Suprapubic skin (tissue), 4 donors: ENCODE results near the gene TRPM2.
"Not testable (repeated sequence)": the region's sequence is repeated elsewhere in the genome, so short reads cannot be mapped to it uniquely, and the experiment has no call there.

ENCODE experiments used
- CTCF ChIP-seq, 2 donors: fragments of 200-600 bp in 1 of 2; fragments of 450-650 bp in 1 of 2; sonication (generic) in 1 of 2; IDR thresholded peaks; one replicate each; pipeline ENCODE4 v1.5.1; 2016 to 2019; ENCODE audit warnings: antibody characterized with exemption in 2 of 2, mild to moderate bottlenecking in 1 of 2, moderate library complexity in 1 of 2
- EP300 ChIP-seq: sonication (generic); formaldehyde crosslinking; IDR thresholded peaks from one replicate; pipeline ENCODE4 v1.6.1; 2017; ENCODE audit warnings: antibody characterized with exemption
- POLR2A ChIP-seq, 2 donors: fragments of 450-650 bp; IDR thresholded peaks; one replicate each; pipeline ENCODE4 v1.6.1; 2017; ENCODE audit warnings: antibody characterized with exemption in 2 of 2, mild to moderate bottlenecking in 2 of 2, moderate library complexity in 2 of 2
- POLR2AphosphoS5 ChIP-seq, 3 donors: sonication (generic); formaldehyde crosslinking; IDR thresholded peaks; one replicate each; pipeline ENCODE4 v1.6.1; 2017; ENCODE audit warnings: antibody characterized with exemption in 3 of 3

- TF ChIP-seq POLR2A (IDR thresholded peaks at IDR 0.05); POLR2AphosphoS5 (IDR thresholded peaks at IDR 0.05); CTCF (IDR thresholded peaks at IDR 0.05); EP300: not testable (repeated sequence)
Observed at GRCh38 chr21:44417621-44418107, 64.2 kb downstream of the TRPM2 start.
